Ovary (tissue), 9 donors: ENCODE measurements around the gene KRTAP4-7. TPM values are rescaled to one million over a fixed set of nuclear protein-coding genes. Genes with fewer than 3 reads are reported as not detected.
"Not testable (repeated sequence)": the region's sequence is repeated elsewhere in the genome, so short reads cannot be mapped to it uniquely, and the experiment has no call there.

Source experiments
- DNase-seq, 5 donors: peaks; one replicate each; pipeline ENCODE4 v3.0.0-alpha.2; 2019 to 2020
- H3K27ac ChIP-seq, 2 donors: fragments of 200-600 bp; one replicate each; pipeline versions ENCODE4 v1.5.1 to v1.8.0; 2019 to 2022
- H3K27me3 ChIP-seq: fragments of 200-600 bp; one replicate; pipeline ENCODE4 v1.8.0; 2022
- H3K36me3 ChIP-seq: fragments of 200-600 bp; sonication (generic); one replicate; pipeline ENCODE4 v1.5.1; 2019
- H3K4me1 ChIP-seq: one replicate; pipeline ENCODE4 v1.8.1; 2013; ENCODE audit warnings: mild to moderate bottlenecking, moderate library complexity; ENCODE audit not compliant: insufficient read depth
- H3K4me3 ChIP-seq: fragments of 200-600 bp; sonication (generic); one replicate; pipeline ENCODE4 v1.5.1; 2017
- H3K9me3 ChIP-seq, 2 donors: fragments of 200-600 bp in 1 of 2; sonication (generic) in 1 of 2; one replicate each; pipeline versions ENCODE4 v1.5.1 to v1.8.1; 2013 to 2019; ENCODE audit warnings: mild to moderate bottlenecking in 1 of 2, moderate library complexity in 1 of 2
- EP300 ChIP-seq: sonication (generic); formaldehyde crosslinking; IDR thresholded peaks from one replicate; pipeline ENCODE4 v1.6.1; 2017; ENCODE audit warnings: antibody characterized with exemption
- POLR2A ChIP-seq: fragments of 450-650 bp; IDR thresholded peaks from one replicate; pipeline ENCODE4 v1.6.1; 2017; ENCODE audit warnings: antibody characterized with exemption, mild to moderate bottlenecking, moderate library complexity
- WGBS, 3 donors: extraction: QIAGEN DNeasy Blood & Tissue Kit in 1 of 3; methylation state at CpG; one replicate each; pipeline versions ENCODE4 v1.1.5 to v1.1.7; 2013 to 2017; 5-methylcytosine and 5-hydroxymethylcytosine counted together
- intact Hi-C, 4 donors: fragments of 100-400 bp; cut with DNase I; formaldehyde crosslinking; loops; one replicate each; pipeline versions ENCODE4 v1.11.0 to v1.15.1; 2022 to 2023
- polyA plus RNA-seq, 2 donors: library from polyadenylated mRNA; stranded (reverse); fragments of 200-250 nt in 1 of 2; fragments of 350-450 nt in 1 of 2; fragmentation: Illumina TruSeq in 1 of 2; extraction: RNeasy Lipid Tissue Mini Kit (QIAGEN cat#74804) in 1 of 2; gene quantifications; one replicate each; pipeline ENCODE4 v1.2.3, GENCODE V29; 2013 to 2014
- total RNA-seq, 7 donors: library from RNA; depleted of rRNA in 2 of 7; stranded (reverse); fragments of >200 nt in 2 of 7; fragmentation: NEBNext Ultra II Directional in 3 of 7; extraction: Animal tissue kit (Norgen Biotek cat#: 25700) in 3 of 7; gene quantifications; one replicate each; pipeline versions ENCODE4 v1.1.0 to v1.2.4, GENCODE V29; 2016 to 2023
- TF ChIP-seq, protein P1 (sequence below), 3 donors: fragments of 450-650 bp in 2 of 3; fragments of 200-600 bp in 1 of 3; IDR thresholded peaks; one replicate each; pipeline versions ENCODE4 v1.5.1 to v1.8.0; 2016 to 2022; ENCODE audit warnings: antibody characterized with exemption in 3 of 3, mild to moderate bottlenecking in 1 of 3
- donor health status: DM: no; HTN: no; CAD: no; lungs with moderate emphysema.
- donor health status: DM: no; HTN: no; CAD: no.
- donor health status: Bipolar disorder and iron deficiency.
- donor health status: DM: yes; HTN: yes; CAD: no.
- donor health status: DM: no; HTN: no; CAD: no.
- donor health status: DM: yes; HTN: yes; CAD: no.

KRTAP4-7 gene
- total and polyA plus RNA-seq, 9 donors, result not detected

DNA sequence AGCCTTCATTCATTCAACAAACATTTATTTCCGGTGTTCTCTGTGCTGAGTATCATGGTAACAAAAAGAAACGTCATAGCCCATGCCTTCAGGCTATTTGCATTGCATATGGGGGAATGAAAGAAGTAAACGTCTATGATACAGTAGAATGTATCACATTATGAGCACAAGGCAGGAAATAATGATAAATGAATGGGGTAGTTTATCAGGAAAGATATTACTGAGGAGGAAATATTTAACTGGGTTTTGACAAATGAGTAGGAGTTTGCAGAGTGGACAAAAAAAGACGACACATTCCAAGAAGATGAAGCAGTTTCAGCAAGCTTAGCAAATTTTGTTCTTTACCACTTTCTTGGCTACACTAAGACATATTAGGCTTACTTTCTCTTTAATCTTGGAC is 1.3 kb upstream of the KRTAP4-7 start:
- no peak for DNase-seq
- H3K4me3 ChIP-seq, result no peak overlapping the region
- H3K36me3 ChIP-seq, result no peaks in the 10 kb centered on the region
- intact Hi-C loops, result no loop called here
- H3K4me1 ChIP-seq, result no peaks in the 10 kb centered on the region
- TF ChIP-seq EP300 (no peak), POLR2A (no peak)
- TF ChIP-seq, protein P1, sequence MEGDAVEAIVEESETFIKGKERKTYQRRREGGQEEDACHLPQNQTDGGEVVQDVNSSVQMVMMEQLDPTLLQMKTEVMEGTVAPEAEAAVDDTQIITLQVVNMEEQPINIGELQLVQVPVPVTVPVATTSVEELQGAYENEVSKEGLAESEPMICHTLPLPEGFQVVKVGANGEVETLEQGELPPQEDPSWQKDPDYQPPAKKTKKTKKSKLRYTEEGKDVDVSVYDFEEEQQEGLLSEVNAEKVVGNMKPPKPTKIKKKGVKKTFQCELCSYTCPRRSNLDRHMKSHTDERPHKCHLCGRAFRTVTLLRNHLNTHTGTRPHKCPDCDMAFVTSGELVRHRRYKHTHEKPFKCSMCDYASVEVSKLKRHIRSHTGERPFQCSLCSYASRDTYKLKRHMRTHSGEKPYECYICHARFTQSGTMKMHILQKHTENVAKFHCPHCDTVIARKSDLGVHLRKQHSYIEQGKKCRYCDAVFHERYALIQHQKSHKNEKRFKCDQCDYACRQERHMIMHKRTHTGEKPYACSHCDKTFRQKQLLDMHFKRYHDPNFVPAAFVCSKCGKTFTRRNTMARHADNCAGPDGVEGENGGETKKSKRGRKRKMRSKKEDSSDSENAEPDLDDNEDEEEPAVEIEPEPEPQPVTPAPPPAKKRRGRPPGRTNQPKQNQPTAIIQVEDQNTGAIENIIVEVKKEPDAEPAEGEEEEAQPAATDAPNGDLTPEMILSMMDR (IDR thresholded peaks at IDR 0.05), result no peak
- H3K27me3 ChIP-seq, result no peaks in the 10 kb centered on the region
- WGBS, 3 donors, result 37 to 50% (median 47%) methylated on average over 4 of the region's 4 CpGs
- H3K27ac ChIP-seq, result no peak overlapping the region
- H3K9me3 ChIP-seq, result no peaks in the 10 kb centered on the region

DNA sequence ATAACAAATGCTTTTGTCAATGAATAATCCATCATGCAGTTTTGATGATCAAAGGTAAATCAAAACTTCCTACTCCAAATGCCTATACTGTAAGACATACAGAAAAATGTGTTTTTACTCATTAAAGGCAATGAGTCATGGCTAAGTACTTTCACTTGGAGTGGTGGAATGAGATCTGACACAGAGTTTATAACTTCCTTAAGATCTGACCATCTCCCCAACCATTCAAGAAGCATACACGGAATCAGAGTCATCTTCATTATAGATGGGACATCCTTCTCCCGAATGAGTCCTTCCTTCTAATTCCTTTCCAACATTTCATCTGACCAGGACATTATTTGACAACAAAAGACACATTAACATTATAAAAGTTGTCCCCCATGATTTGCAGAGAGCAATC is 523 bp upstream of the KRTAP4-7 start:
- intact Hi-C loops, result not testable (repeated sequence)
- WGBS, 3 donors, result 80 to 86% (median 82%) methylated on average over 2 of the region's 2 CpGs

DNA sequence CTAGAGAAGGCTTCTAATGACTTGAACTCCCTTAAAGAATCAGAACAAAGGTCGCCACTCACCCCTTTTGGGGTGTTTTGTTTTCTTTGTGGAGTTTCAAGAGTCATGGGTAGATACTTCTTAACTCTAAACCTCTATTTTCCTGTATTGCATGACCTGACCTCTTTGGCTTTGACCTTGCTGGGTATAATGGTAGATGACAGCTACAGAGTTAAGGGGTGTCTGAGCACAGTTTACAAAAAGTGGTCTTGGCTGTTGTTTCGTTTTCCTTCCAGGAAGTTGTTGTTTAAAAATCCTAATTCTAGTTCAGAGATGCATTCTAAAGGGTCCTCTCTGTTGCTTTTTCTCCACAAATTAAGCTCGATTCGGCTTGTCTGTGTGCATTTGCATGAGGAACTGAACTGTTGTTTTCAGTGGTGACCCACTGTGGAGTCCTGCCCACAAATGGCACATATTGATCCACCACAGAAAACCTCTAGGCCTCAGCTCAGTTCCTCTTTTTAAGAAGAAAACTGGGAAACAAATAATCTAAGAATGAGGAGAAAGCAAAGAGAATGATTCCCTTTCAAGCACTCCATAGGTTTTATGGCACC is 4.9 kb downstream of the KRTAP4-7 start:
- H3K9me3 ChIP-seq, H3K36me3 ChIP-seq, H3K27ac ChIP-seq, H3K4me3 ChIP-seq, H3K4me1 ChIP-seq, DNase-seq, H3K27me3 ChIP-seq, intact Hi-C loops: not testable (repeated sequence)
- WGBS, 3 donors, result 42 to 56% (median 42%) methylated on average over 4 of the region's 4 CpGs

More for the DNA sequence above, 523 bp upstream of the KRTAP4-7 start:
- not testable (repeated sequence) for H3K36me3 ChIP-seq, H3K27ac ChIP-seq, H3K27me3 ChIP-seq, DNase-seq, H3K9me3 ChIP-seq, H3K4me3 ChIP-seq, H3K4me1 ChIP-seq

DNA sequence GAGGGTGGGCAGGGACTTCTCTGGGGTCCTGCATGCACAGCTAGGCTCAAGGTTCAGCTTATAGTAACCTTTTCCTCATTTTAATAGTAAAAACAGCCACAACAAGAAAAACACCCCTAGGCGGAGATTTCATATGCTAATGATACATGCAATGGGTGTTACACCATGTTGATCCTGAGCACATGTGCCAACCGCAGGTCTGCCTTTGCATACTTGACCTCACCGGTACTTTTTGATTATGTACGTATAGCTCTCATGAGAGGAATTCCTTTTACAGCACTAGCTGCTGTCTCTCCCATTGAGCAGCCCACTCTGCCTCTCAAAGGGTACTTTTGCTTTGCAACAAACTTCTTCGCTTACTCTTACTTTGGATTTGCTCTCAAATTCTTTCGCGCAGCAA is 12.1 kb downstream of the KRTAP4-7 start:
- Histone ChIP-seq H3K27me3 (no peaks in the 10 kb centered on the region), H3K36me3 (no peaks in the 10 kb centered on the region), H3K27ac (no peak overlapping the region), H3K4me1 (no peaks in the 10 kb centered on the region), H3K9me3 (no peaks in the 10 kb centered on the region), H3K4me3 (no peak overlapping the region)
- intact Hi-C loops, result no loop called here
- TF ChIP-seq EP300 (no peak), POLR2A (no peak)
- TF ChIP-seq, protein P1 (IDR thresholded peaks at IDR 0.05), result no peak
- DNase-seq, result no peak
- 77 to 84% (median 83%) methylated on average over 7 of the region's 7 CpGs for WGBS, 3 donors

DNA sequence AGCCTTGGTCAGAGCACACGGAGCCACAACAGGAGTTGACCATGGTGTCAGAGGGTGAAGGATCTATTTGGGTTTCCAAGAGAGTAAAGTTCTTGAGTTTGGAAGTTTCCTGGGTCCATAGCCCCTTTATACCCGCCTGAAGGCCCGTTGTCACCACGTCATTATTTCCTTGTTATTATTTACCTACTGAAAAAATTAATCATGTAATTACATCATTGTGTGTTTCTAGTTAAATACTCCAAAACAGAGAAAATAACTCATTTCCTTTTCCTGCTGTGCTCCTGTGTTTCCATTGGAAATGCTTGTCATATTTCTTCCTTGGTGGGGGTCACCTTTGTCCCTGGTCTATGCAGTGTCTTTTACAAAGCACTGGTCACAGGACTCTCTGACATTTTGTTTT is 14.1 kb downstream of the KRTAP4-7 start, which contains the start of gene KRTAP4-8:
Gene KRTAP4-8 (minus strand): TSS at position 101 of the 400 bp plus-strand sequence. CDS start 58 bp downstream, at position 43.
- no peaks in the 10 kb centered on the region for H3K9me3 ChIP-seq
- H3K27ac ChIP-seq, result no peak within 1 kb of the TSS
- no peaks in the 10 kb centered on the region for H3K4me1 ChIP-seq
- DNase-seq, result no peak
- WGBS, 3 donors, result 47 to 64% (median 55%) methylated on average over 4 of the region's 4 CpGs
- H3K36me3 ChIP-seq, result no peaks in the 10 kb centered on the region
- H3K4me3 ChIP-seq, result no peak within 1 kb of the TSS
- intact Hi-C loops, result no loop called here
- H3K27me3 ChIP-seq, result no peaks in the 10 kb centered on the region
- TF ChIP-seq, protein P1 (IDR thresholded peaks at IDR 0.05), result no peak
- TF ChIP-seq POLR2A (no peak), EP300 (no peak)
